ENCODE results near the gene BCL7C.

- no peak for TF ChIP-seq CTCF (IDR thresholded peaks at IDR 0.05)
- no peak for TF ChIP-seq POLR2A (IDR thresholded peaks at IDR 0.05; ENCODE audit: low read length)
- TF ChIP-seq EHF (CRISPR knock-in tag; IDR thresholded peaks at IDR 0.05), result no peak
- TF ChIP-seq MAX (IDR thresholded peaks at IDR 0.05), result no peak
- TF ChIP-seq NR3C1 (IDR thresholded peaks at IDR 0.05), result no peak
These were observed 8.7 kb downstream of the BCL7C start for GRCh38 chr16:30885196-30885595.

All from A549 (cell line).